Nephron progenitor cell (in vitro differentiated cells): Measurements from ENCODE around the gene RHOT2.

Experiments
- DNase-seq: peaks from one replicate; pipeline ENCODE4 v3.0.0; 2021
- H3K27ac Mint-ChIP-seq: 2 replicates; pipeline ENCODE4 v1.8.0; 2021; ENCODE audit warnings: mild to moderate bottlenecking, moderate library complexity, mixed read lengths
- H3K27me3 Mint-ChIP-seq: 2 replicates; pipeline ENCODE4 v1.8.0; 2021; ENCODE audit warnings: mild to moderate bottlenecking, low read depth, mixed read lengths; ENCODE audit not compliant: poor library complexity
- H3K36me3 Mint-ChIP-seq: 2 replicates; pipeline ENCODE4 v1.8.0; 2021; ENCODE audit warnings: low read depth, mixed read lengths
- H3K4me1 Mint-ChIP-seq: 2 replicates; pipeline ENCODE4 v1.8.0; 2021; ENCODE audit warnings: mixed read lengths
- H3K4me3 Mint-ChIP-seq: 2 replicates; pipeline ENCODE4 v1.8.0; 2021; ENCODE audit warnings: mild to moderate bottlenecking, moderate library complexity, mixed read lengths
- H3K9me3 Mint-ChIP-seq: 2 replicates; pipeline ENCODE4 v1.8.0; 2021; ENCODE audit warnings: mild to moderate bottlenecking, moderate library complexity, mixed read lengths
- TF ChIP-seq, protein P1 (sequence below): fragments of 200-600 bp; sonication (generic); IDR thresholded peaks from 2 replicates; pipeline ENCODE4 v1.5.0; 2021; ENCODE audit warnings: antibody characterized with exemption

The RHOT2 gene

DNA sequence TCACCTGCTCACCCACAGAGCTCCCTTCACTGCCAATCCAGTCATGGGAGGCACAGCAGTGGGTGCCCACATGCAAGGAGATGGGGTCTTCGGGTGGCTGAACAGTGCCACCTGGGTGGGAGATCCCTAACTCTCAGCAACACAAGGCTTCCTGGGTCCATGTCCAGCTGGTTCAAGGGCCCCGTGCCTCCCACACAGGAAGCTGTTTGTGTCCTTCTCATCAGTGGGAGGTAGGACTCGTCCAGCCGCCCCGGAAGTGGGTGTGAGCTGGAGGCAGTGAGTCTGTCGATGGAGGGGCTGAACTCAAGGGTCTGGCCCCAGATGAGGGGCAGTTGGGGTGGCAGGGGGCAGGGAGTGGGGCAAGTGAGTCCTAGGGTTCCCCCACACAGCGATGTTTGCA is 36.1 kb downstream of the RHOT2 start:
- no peak for DNase-seq
- TF ChIP-seq, protein P1, sequence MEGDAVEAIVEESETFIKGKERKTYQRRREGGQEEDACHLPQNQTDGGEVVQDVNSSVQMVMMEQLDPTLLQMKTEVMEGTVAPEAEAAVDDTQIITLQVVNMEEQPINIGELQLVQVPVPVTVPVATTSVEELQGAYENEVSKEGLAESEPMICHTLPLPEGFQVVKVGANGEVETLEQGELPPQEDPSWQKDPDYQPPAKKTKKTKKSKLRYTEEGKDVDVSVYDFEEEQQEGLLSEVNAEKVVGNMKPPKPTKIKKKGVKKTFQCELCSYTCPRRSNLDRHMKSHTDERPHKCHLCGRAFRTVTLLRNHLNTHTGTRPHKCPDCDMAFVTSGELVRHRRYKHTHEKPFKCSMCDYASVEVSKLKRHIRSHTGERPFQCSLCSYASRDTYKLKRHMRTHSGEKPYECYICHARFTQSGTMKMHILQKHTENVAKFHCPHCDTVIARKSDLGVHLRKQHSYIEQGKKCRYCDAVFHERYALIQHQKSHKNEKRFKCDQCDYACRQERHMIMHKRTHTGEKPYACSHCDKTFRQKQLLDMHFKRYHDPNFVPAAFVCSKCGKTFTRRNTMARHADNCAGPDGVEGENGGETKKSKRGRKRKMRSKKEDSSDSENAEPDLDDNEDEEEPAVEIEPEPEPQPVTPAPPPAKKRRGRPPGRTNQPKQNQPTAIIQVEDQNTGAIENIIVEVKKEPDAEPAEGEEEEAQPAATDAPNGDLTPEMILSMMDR = no peak
- no peak overlapping the region for H3K27ac Mint-ChIP-seq
- H3K27me3 Mint-ChIP-seq = peaks cover 90% of the 10 kb centered on the region
- H3K4me1 Mint-ChIP-seq = no peaks in the 10 kb centered on the region
- H3K4me3 Mint-ChIP-seq = no peak overlapping the region
- no peaks in the 10 kb centered on the region for H3K36me3 Mint-ChIP-seq
- no peaks in the 10 kb centered on the region for H3K9me3 Mint-ChIP-seq

DNA sequence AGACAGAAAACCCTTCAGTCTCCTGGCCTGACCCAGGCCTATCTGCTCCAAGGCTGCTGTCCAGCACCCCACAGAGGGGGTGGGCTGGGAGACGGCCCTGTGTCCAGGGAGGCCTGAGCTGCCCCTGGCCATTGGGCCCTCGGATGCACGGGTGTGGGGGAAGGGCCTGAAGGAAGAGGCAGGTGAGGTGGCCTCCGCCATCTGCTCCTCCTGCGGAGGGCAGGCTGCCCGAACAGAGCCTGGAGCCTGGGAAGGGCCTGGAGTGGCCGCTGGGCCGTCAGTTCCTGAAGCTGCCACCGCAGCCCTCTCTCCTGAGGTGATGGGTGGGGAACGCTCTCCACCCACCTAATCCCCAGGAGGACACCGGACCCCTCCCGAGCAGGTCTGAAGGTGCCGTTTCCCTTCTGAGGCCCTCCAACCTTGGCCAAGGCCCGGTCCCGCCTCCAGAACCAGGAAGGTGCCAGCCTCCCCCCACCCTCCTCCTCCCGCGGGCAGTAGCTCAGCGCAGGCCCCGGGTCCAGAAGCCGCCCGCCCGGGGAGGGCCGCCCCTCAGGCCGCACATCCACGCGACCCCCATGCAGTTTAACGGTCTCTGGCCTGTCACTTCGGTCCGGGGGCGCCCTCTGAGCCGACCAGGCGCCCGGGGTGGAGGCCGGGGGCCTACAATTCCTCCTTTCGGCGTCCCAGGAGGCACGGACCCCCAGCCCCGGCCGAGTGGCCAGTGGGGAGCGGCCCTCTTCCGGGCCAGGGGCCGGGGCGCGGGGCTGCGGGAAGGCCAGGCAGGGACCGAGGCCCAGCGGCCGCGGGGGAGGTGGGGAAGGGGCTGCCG is 36.8 kb downstream of the RHOT2 start:
- TF ChIP-seq, protein P1 = no peak
- no peak for DNase-seq
- Mint-ChIP-seq H3K9me3 (no peaks in the 10 kb centered on the region), H3K4me3 (no peak overlapping the region), H3K4me1 (no peaks in the 10 kb centered on the region), H3K27ac (no peak overlapping the region), H3K27me3 (peaks cover 90% of the 10 kb centered on the region), H3K36me3 (no peaks in the 10 kb centered on the region)

DNA sequence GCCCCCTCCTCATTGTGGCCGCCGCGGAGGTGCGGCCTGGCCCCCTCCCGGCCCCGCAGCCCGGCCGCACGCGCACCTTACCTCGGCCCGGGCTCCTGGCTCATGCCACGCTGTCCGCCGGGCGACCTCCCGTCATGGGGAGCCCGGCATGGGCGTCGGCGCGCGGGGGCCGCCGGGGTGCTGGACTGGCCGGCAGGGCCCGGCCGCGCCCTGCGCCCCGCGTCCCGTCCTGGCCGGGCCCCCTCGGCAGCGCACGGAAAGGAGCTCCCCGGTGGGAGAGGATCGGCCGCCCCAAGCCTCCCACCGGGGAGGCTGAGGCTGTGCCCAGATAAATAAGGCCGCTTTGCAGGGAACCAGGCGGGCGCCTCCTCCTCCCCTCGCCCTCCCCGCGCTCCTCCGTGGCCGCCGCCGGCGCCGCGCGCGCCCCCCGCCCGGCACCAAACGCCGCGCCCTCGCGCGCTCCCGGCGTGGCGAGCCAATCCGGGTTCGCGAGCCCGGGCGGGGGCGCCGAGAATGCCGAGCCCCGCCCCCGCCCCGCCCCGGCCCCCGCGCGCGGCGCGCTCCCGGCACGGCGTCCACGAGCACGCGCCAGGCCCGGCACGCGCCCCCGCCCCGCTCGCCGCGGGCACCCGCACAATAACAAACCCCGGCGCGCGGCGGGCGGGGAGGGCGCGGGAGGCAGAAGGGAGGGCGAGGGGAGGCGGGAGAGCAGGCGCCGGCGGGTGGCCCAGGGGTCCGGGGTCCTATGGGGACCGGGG is 37.7 kb downstream of the RHOT2 start, which contains the start of gene FBXL16:
FBXL16 (minus strand) TSS at position 371 of the 758 bp plus-strand sequence. CDS start 8,396 bp downstream, outside the sequence.
- Mint-ChIP-seq H3K27ac (no peak within 1 kb of the TSS), H3K4me3 (no peak within 1 kb of the TSS), H3K27me3 (peaks cover 86% of the 10 kb centered on the region), H3K36me3 (no peaks in the 10 kb centered on the region), H3K9me3 (no peaks in the 10 kb centered on the region), H3K4me1 (peaks cover 5% of the 10 kb centered on the region)
- DNase-seq = peak; percentile 58
- TF ChIP-seq, protein P1 = no peak

DNA sequence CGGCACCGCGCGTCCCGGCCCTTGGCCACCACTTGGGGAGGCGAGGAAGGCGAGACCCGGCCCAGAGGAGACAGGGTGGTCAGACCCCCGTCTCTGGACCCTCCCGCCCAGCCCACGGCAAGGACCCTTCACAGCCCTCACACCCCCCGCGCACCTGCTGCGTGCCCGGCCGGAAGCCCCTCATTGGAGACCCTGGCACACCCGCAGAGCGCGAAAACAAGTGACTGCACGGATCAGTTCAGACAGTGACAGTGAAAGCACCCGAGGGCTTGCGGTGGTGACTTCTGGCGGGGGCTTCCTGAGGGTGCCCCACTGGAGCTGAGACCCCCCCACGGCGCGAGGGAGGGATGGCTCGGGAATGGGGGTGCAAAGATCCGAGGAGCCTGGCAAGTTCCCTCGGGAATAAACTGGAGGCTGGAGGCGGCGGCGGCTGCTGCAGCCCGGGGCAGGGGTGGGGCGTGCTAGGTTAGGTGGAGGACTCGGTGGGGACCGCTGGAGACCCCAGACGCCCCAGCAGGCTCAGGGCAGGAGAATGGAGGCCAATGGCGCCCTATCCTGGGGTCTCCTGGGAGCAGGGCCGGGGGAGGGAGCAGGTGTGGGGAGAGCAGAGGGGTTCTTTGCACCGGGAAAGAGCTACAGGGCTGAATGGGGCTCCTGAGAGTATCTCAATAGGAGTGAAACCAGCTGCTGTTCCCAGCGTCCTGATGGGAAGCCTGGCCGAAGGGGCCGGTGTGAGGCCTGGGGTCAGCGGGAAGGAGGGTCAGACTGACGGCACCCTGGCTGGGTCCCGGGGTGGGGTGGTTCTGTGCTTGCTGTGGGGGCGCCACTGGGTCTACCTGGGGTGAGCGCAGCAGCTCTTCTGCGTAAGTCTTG is 38.5 kb downstream of the RHOT2 start:
- peaks cover 5% of the 10 kb centered on the region for H3K4me1 Mint-ChIP-seq
- H3K27ac Mint-ChIP-seq = no peak overlapping the region
- H3K27me3 Mint-ChIP-seq = peaks cover 83% of the 10 kb centered on the region
- H3K9me3 Mint-ChIP-seq = no peaks in the 10 kb centered on the region
- DNase-seq = no peak
- TF ChIP-seq, protein P1 = no peak
- no peaks in the 10 kb centered on the region for H3K36me3 Mint-ChIP-seq
- no peak overlapping the region for H3K4me3 Mint-ChIP-seq

DNA sequence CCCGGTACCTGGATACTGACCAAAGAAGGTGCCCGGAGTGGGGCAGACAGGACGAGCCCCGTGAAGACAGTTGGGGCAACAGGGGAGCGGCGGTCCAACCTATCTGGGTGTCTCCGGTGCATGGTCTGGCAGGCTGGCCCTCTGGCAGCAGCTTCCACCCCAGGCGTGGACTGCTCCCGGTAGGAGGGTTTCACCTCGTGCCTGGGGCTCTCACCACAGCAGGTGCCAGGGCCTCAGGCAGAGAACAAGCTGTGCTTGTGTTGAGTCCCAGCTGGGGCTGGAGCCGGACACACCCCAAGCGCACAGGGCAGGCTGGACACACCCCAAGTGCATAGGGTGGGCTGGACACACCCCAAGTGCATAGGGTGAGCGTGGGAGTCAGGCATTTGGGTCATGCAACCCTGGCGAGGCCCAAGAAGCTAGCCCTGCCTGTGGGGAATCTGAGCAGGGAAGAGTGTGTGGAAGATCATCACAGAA is 39.2 kb downstream of the RHOT2 start:
- no peak overlapping the region for H3K4me3 Mint-ChIP-seq
- no peaks in the 10 kb centered on the region for H3K36me3 Mint-ChIP-seq

More for the DNA sequence above, 39.2 kb downstream of the RHOT2 start:
- TF ChIP-seq, protein P1 = no peak
- Mint-ChIP-seq H3K27ac (no peak overlapping the region), H3K27me3 (peaks cover 83% of the 10 kb centered on the region), H3K9me3 (no peaks in the 10 kb centered on the region), H3K4me1 (peaks cover 5% of the 10 kb centered on the region)
- no peak for DNase-seq
